Measurements from ENCODE around the gene TGIF1.
"Not testable (repeated sequence)": the region's sequence is repeated elsewhere in the genome, so short reads cannot be mapped to it uniquely, and the experiment has no call there.

Gene TGIF1

GRCh38 chr18:3450012-3450798 lies at the start of gene TGIF1:
TGIF1 (plus strand) TSS chr18:3450172; CDS start chr18:3450490, 318 bp downstream.
- peak; percentile 84 for DNase-seq (ENCODE audit: low spot score)

GRCh38 chr18:3400567-3401296 lies 49.2 kb upstream of the TGIF1 start:
- no peak for DNase-seq (ENCODE audit: low spot score)

- DNase-seq (ENCODE audit: low spot score): no peak
These were observed 48.0 kb upstream of the TGIF1 start for GRCh38 chr18:3401669-3402620.

GRCh38 chr18:3402982-3403451 lies 47.0 kb upstream of the TGIF1 start:
- no peak for DNase-seq (ENCODE audit: low spot score)

- no peak for DNase-seq (ENCODE audit: low spot score)
These were observed 44.3 kb upstream of the TGIF1 start for GRCh38 chr18:3405713-3406112.

GRCh38 chr18:3408107-3408506 lies 41.9 kb upstream of the TGIF1 start:
- no peak for DNase-seq (ENCODE audit: low spot score)

GRCh38 chr18:3409811-3410210 lies 40.2 kb upstream of the TGIF1 start:
- DNase-seq (ENCODE audit: low spot score): no peak

GRCh38 chr18:3410273-3410672 lies 39.7 kb upstream of the TGIF1 start:
- no peak for DNase-seq (ENCODE audit: low spot score)

- not testable (repeated sequence) for DNase-seq (ENCODE audit: low spot score)
These were observed 39.1 kb upstream of the TGIF1 start for GRCh38 chr18:3410876-3411275.

- DNase-seq (ENCODE audit: low spot score): no peak
These were observed 38.6 kb upstream of the TGIF1 start for GRCh38 chr18:3411327-3411726.

GRCh38 chr18:3411854-3412268 lies 38.1 kb upstream of the TGIF1 start:
- DNase-seq (ENCODE audit: low spot score): no peak

- not testable (repeated sequence) for DNase-seq (ENCODE audit: low spot score)
These were observed 37.4 kb upstream of the TGIF1 start for GRCh38 chr18:3412528-3412927.

GRCh38 chr18:3415110-3415509 lies 34.9 kb upstream of the TGIF1 start:
- DNase-seq (ENCODE audit: low spot score): no peak

- no peak for DNase-seq (ENCODE audit: low spot score)
These were observed 31.9 kb upstream of the TGIF1 start for GRCh38 chr18:3418083-3418482.

- no peak for DNase-seq (ENCODE audit: low spot score)
These were observed 29.1 kb upstream of the TGIF1 start for GRCh38 chr18:3420919-3421279.

GRCh38 chr18:3422905-3423304 lies 27.1 kb upstream of the TGIF1 start:
- no peak for DNase-seq (ENCODE audit: low spot score)

GRCh38 chr18:3424280-3424890 lies 25.6 kb upstream of the TGIF1 start:
- DNase-seq (ENCODE audit: low spot score): no peak

GRCh38 chr18:3425030-3425429 lies 24.9 kb upstream of the TGIF1 start:
- no peak for DNase-seq (ENCODE audit: low spot score)

GRCh38 chr18:3425446-3425845 lies 24.5 kb upstream of the TGIF1 start:
- DNase-seq (ENCODE audit: low spot score): no peak

- no peak for DNase-seq (ENCODE audit: low spot score)
These were observed 23.9 kb upstream of the TGIF1 start for GRCh38 chr18:3426074-3426473.

- no peak for DNase-seq (ENCODE audit: low spot score)
These were observed 22.0 kb upstream of the TGIF1 start for GRCh38 chr18:3427944-3428343.

GRCh38 chr18:3429121-3429520 lies 20.9 kb upstream of the TGIF1 start:
- DNase-seq (ENCODE audit: low spot score): no peak
